ENCODE results near the gene ANKRD11.

GRCh38 chr16:89279666-89280481 lies 210.5 kb downstream of the ANKRD11 start:
- TF ChIP-seq CTCF (IDR thresholded peaks at IDR 0.05 in 2 of 3, conservative IDR thresholded peaks at IDR 0.05 in 1 of 3; ENCODE audit: borderline replicate concordance in 1 of 3, insufficient read depth in 1 of 3, low read depth in 2 of 3, low read length in 2 of 3) (no peak), EZH2 (IDR thresholded peaks at IDR 0.05) (no peak), POLR2A (IDR thresholded peaks at IDR 0.05; ENCODE audit: borderline replicate concordance, extremely low read depth, insufficient read depth, insufficient read length) (no peak), SIN3A (IDR thresholded peaks at IDR 0.05; ENCODE audit: low read depth) (no peak), FOSL1 (IDR thresholded peaks at IDR 0.05; ENCODE audit: low read depth) (no peak), POLR2AphosphoS5 (IDR thresholded peaks at IDR 0.05; ENCODE audit: low read depth, low read length) (no peak), ELF1 (IDR thresholded peaks at IDR 0.05; ENCODE audit: borderline replicate concordance, low read depth) (no peak), YY1 (IDR thresholded peaks at IDR 0.05; ENCODE audit: extremely low read depth, insufficient replicate concordance, low read depth, low read length) (no peak), TCF7L2 (IDR thresholded peaks at IDR 0.05; ENCODE audit: borderline replicate concordance, extremely low read depth, insufficient read depth, insufficient read length) (no peak), CBX3 (IDR thresholded peaks at IDR 0.05; ENCODE audit: low read depth) (no peak)

Data from HCT116 (cell line).